ENCODE measurements around the gene SLC41A3. TPM values are rescaled to one million over a fixed set of nuclear protein-coding genes. Genes with fewer than 3 reads are reported as not detected.

The SLC41A3 gene
- total RNA-seq, 4 donors from 2014 or later, result 22.7 to 41.5 (median 29.1) TPM

DNA sequence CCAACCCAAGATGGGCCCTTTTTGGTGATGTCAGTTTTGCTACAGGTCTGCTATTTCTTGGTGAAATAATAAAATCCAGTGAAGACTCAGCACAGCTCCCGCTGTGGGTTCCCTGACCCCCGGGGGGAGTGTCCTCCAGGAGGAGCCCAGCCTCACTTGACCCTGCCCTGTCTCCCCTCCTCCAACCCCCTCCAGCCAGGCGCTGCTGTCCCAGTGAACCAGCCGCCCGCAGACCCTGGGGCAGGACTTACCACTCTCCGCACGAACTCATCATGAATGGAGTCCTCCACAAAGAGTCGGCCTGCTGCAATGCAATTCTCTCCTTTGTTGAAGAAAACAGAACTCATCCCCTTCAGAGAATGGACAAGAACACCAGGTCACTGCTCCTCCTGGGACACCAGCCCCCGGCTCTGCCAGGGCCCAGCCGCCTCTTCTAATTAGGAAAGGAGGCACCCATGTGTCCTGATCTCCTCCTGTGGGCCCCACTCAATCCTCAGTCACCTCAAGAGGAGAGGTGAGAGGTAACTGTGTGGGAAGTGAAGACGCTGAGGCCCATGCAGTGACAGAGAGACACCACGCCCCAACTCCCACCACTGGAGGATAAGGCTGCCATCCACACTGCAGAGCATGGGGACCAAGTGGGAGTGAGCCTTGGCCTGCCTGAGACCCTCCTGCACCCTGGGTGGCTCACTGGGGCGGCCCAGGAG, 28.8 kb upstream of the SLC41A3 start:
- H3K4me3 ChIP-seq, result no peak overlapping the region
- no peaks in the 10 kb centered on the region for H3K4me1 ChIP-seq
- intact Hi-C loops (cut with DNase I; ENCODE audit: low total_unique reads), result no loop called here
- no peak overlapping the region for H3K27ac ChIP-seq
- in situ Hi-C loops (cut with MboI; ENCODE audit: low pct_ligation_motif_present in 1 of 4, low pct_unique_long_range_greater_than_20kb in 1 of 4, low sequenced_read_pairs in 3 of 4), result no loop called here
- no peaks in the 10 kb centered on the region for H3K36me3 ChIP-seq
- DNase-seq, result peak; percentile 1
- TF ChIP-seq CTCF (IDR thresholded peaks at IDR 0.05) (no peak), EP300 (IDR thresholded peaks at IDR 0.05; ENCODE audit: low read depth) (no peak), POLR2A (IDR thresholded peaks at IDR 0.05) (no peak), POLR2AphosphoS5 (IDR thresholded peaks at IDR 0.05) (no peak)
- WGBS, 2 donors (ENCODE audit: low coverage in 1 of 2), result 87 to 94% methylated on average over 3 to 13 of the region's 13 CpGs
- H3K27me3 ChIP-seq, result no peaks in the 10 kb centered on the region
- no peaks in the 10 kb centered on the region for H3K9me3 ChIP-seq

DNA sequence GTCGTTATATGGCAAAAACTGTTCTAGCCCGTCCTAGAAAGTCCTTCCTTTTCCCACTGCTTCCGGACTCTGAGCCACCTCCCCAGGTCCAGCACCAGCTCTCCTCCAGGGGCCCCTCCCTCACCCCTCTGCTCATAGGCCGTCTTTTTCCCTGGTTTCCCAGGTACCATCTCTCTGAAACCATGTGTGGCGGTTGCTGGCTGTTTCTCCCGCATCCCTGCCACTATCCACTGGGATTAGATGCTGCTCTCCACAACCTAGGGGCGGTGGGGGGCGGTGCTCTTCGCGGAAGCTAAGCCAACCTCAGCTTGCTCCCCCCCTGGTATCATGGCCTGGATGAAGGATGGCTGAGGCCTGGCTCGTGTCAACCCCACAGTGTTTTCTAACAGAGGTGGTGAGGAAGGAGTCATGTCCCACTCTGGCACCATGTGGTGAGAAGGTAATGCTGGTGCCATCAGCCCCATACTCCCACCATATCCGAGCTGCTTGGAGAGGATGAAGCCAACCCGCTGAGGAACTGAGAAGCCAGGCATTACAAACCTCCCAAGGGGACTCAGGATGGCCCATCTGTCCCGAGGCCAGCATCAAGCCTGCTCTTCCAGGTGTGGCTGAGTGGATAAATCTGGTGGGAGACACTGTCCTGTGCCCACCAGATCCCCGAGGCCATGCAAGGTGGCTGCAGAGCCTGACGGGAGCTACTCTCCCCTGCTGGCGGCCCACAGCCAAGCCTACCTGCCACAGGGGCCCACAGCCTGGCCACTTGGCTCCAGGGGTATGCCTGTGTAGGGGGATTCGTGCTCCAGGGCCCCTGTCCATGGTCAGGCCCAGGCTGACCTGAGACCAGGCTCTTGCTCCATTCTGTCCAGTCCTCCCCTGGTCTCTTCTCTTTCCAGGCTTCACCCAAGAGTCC, 27.9 kb upstream of the SLC41A3 start:
- no peaks in the 10 kb centered on the region for H3K9me3 ChIP-seq
- no peaks in the 10 kb centered on the region for H3K27me3 ChIP-seq
- H3K27ac ChIP-seq, result no peak overlapping the region
- TF ChIP-seq CTCF (IDR thresholded peaks at IDR 0.05) (no peak), POLR2A (IDR thresholded peaks at IDR 0.05) (no peak), POLR2AphosphoS5 (IDR thresholded peaks at IDR 0.05) (no peak), EP300 (IDR thresholded peaks at IDR 0.05; ENCODE audit: low read depth) (no peak)
- H3K4me1 ChIP-seq, result no peaks in the 10 kb centered on the region
- in situ Hi-C loops (cut with MboI; ENCODE audit: low pct_ligation_motif_present in 1 of 4, low pct_unique_long_range_greater_than_20kb in 1 of 4, low sequenced_read_pairs in 3 of 4) (no loop called here), intact Hi-C loops (cut with DNase I; ENCODE audit: low total_unique reads) (no loop called here)
- WGBS, 2 donors (ENCODE audit: low coverage in 1 of 2), result 88% methylated on average over 18 of the region's 18 CpGs; no CpG with 5 or more reads in 1 of the 2 donors
- DNase-seq, result peak; percentile 1
- no peaks in the 10 kb centered on the region for H3K36me3 ChIP-seq
- H3K4me3 ChIP-seq, result no peak overlapping the region

GRCh38 chr3:126111126-126111551, 27.2 kb upstream of the SLC41A3 start:
- H3K27ac ChIP-seq, result no peak overlapping the region
- intact Hi-C loops (cut with DNase I; ENCODE audit: low total_unique reads) (no loop called here), in situ Hi-C loops (cut with MboI; ENCODE audit: low pct_ligation_motif_present in 1 of 4, low pct_unique_long_range_greater_than_20kb in 1 of 4, low sequenced_read_pairs in 3 of 4) (no loop called here)
- no peaks in the 10 kb centered on the region for H3K36me3 ChIP-seq
- H3K4me1 ChIP-seq, result no peaks in the 10 kb centered on the region
- no peak overlapping the region for H3K4me3 ChIP-seq
- no peaks in the 10 kb centered on the region for H3K27me3 ChIP-seq
- peak; percentile 0 for DNase-seq
- WGBS, 2 donors (ENCODE audit: low coverage in 1 of 2), result 91% methylated on average over 10 of the region's 10 CpGs; no CpG with 5 or more reads in 1 of the 2 donors
- TF ChIP-seq POLR2AphosphoS5 (IDR thresholded peaks at IDR 0.05) (no peak), EP300 (IDR thresholded peaks at IDR 0.05; ENCODE audit: low read depth) (no peak), CTCF (IDR thresholded peaks at IDR 0.05) (no peak), POLR2A (IDR thresholded peaks at IDR 0.05) (no peak)
- H3K9me3 ChIP-seq, result no peaks in the 10 kb centered on the region

- H3K27ac ChIP-seq, result no peak overlapping the region
- no peaks in the 10 kb centered on the region for H3K4me1 ChIP-seq
- TF ChIP-seq EP300 (IDR thresholded peaks at IDR 0.05; ENCODE audit: low read depth), result no peak
- no peak for TF ChIP-seq CTCF (IDR thresholded peaks at IDR 0.05)
- TF ChIP-seq POLR2AphosphoS5 (IDR thresholded peaks at IDR 0.05), result no peak
- no peaks in the 10 kb centered on the region for H3K36me3 ChIP-seq
- intact Hi-C loops (cut with DNase I; ENCODE audit: low total_unique reads) (no loop called here), in situ Hi-C loops (cut with MboI; ENCODE audit: low pct_ligation_motif_present in 1 of 4, low pct_unique_long_range_greater_than_20kb in 1 of 4, low sequenced_read_pairs in 3 of 4) (no loop called here)
- WGBS, 2 donors (ENCODE audit: low coverage in 1 of 2), result 72 to 92% methylated on average over 3 to 12 of the region's 12 CpGs
- no peak overlapping the region for H3K4me3 ChIP-seq
- no peaks in the 10 kb centered on the region for H3K9me3 ChIP-seq
- DNase-seq, result no peak
- H3K27me3 ChIP-seq, result no peaks in the 10 kb centered on the region
These were observed 26.7 kb upstream of the SLC41A3 start for GRCh38 chr3:126110431-126111125.

Measured in transverse colon (tissue), 4 donors.